Activated B cell treated with CpG ODN at 0.5 μM for 24 hours (primary cell): ENCODE data around the gene RIC3. TPM values are rescaled to one million over a fixed set of nuclear protein-coding genes. Genes with fewer than 3 reads are reported as not detected.

Experiments used
- ATAC-seq: fragments of 200-7000 bp; cut with Tn5 transposase; one replicate; pipeline ENCODE4 v1.10.0; 2021; ENCODE audit warnings: low read depth, mild to moderate bottlenecking, moderate library complexity
- CTCF ChIA-PET: fragments of 350-600 bp; sonication (Branson Sonifier 250); formaldehyde crosslinking; loops from one replicate; lab custom pipeline; 2021; ENCODE audit warnings: antibody characterized with exemption; lab: Charles Lee
- POLR2A ChIA-PET: fragments of 350-600 bp; sonication (Branson Sonifier 250); formaldehyde crosslinking; loops from one replicate; lab custom pipeline; 2021; ENCODE audit warnings: antibody characterized with exemption; lab: Charles Lee
- DNase-seq: peaks from one replicate; pipeline ENCODE4 v3.0.0; 2022
- H3K27ac Mint-ChIP-seq: one replicate; pipeline ENCODE4 v1.8.0; 2020; ENCODE audit warnings: mixed read lengths
- H3K27me3 Mint-ChIP-seq: one replicate; pipeline ENCODE4 v1.8.0; 2021; ENCODE audit warnings: mixed read lengths
- H3K36me3 Mint-ChIP-seq: one replicate; pipeline ENCODE4 v1.8.0; 2021; ENCODE audit warnings: low read depth, mixed read lengths
- H3K4me1 Mint-ChIP-seq: one replicate; pipeline ENCODE4 v1.8.0; 2021; ENCODE audit warnings: mixed read lengths
- H3K4me3 Mint-ChIP-seq: one replicate; pipeline ENCODE4 v1.8.0; 2020; ENCODE audit warnings: mild to moderate bottlenecking, mixed read lengths
- H3K9me3 Mint-ChIP-seq: one replicate; pipeline ENCODE4 v1.8.0; 2020; ENCODE audit warnings: mixed read lengths
- CTCF ChIP-seq: fragments of 200-600 bp; IDR thresholded peaks from one replicate; pipeline ENCODE4 v1.8.0; 2022; ENCODE audit warnings: antibody characterized with exemption, mild to moderate bottlenecking
- intact Hi-C: fragments of 100-400 bp; cut with micrococcal nuclease; formaldehyde crosslinking; loops from one replicate; pipeline ENCODE4 v1.15.1; 2024
- total RNA-seq: library from RNA; stranded (reverse); gene quantifications from 2 replicates; pipeline ENCODE4 v1.2.3, GENCODE V29; 2022

RIC3 gene
- total RNA-seq, 1 donor from 2014 or later: 52.8 TPM

GRCh38 chr11:8107642-8108041 is 61.2 kb downstream of the RIC3 start:
- DNase-seq (no peak), ATAC-seq (no peak)
- intact Hi-C loops: no loop called here
- no peaks in the 10 kb centered on the region for H3K4me1 Mint-ChIP-seq
- H3K36me3 Mint-ChIP-seq: peaks cover 84% of the 10 kb centered on the region
- H3K27ac Mint-ChIP-seq: no peak overlapping the region
- ChIA-PET POLR2A (no interaction called here), CTCF (interaction anchor here (4.6 kb wide), 1 partner anchor 8 kb away, joined by 26 read pairs; no protein-coding TSS in a partner anchor)
- no peaks in the 10 kb centered on the region for H3K27me3 Mint-ChIP-seq
- no peak overlapping the region for H3K4me3 Mint-ChIP-seq
- TF ChIP-seq CTCF: no peak
- H3K9me3 Mint-ChIP-seq: no peaks in the 10 kb centered on the region

- POLR2A ChIA-PET: no interaction called here
- Mint-ChIP-seq H3K36me3 (peaks cover 81% of the 10 kb centered on the region), H3K4me1 (no peaks in the 10 kb centered on the region), H3K9me3 (no peaks in the 10 kb centered on the region), H3K4me3 (no peak overlapping the region), H3K27me3 (no peaks in the 10 kb centered on the region), H3K27ac (no peak overlapping the region)
- ATAC-seq: no peak
- no peak for DNase-seq
- CTCF ChIA-PET: interaction anchor here (4.6 kb wide), 1 partner anchor 7 kb away, joined by 26 read pairs; no protein-coding TSS in a partner anchor
- no peak for TF ChIP-seq CTCF
- intact Hi-C loops: no loop called here
Measured at GRCh38 chr11:8106679-8107078, 62.1 kb downstream of the RIC3 start.

GRCh38 chr11:8105666-8106065 is 63.2 kb downstream of the RIC3 start:
- H3K4me1 Mint-ChIP-seq: no peaks in the 10 kb centered on the region
- POLR2A ChIA-PET: no interaction called here
- H3K27me3 Mint-ChIP-seq: no peaks in the 10 kb centered on the region
- CTCF ChIA-PET: no interaction called here
- no peak for TF ChIP-seq CTCF
- intact Hi-C loops: no loop called here
- no peak for ATAC-seq
- H3K27ac Mint-ChIP-seq: no peak overlapping the region
- no peak overlapping the region for H3K4me3 Mint-ChIP-seq
- no peaks in the 10 kb centered on the region for H3K9me3 Mint-ChIP-seq
- no peak for DNase-seq
- H3K36me3 Mint-ChIP-seq: peaks cover 75% of the 10 kb centered on the region

GRCh38 chr11:8105133-8105532 is 63.7 kb downstream of the RIC3 start:
- TF ChIP-seq CTCF: no peak
- H3K36me3 Mint-ChIP-seq: peaks cover 70% of the 10 kb centered on the region
- ATAC-seq (no peak), DNase-seq (no peak)
- intact Hi-C loops: no loop called here
- no peaks in the 10 kb centered on the region for H3K9me3 Mint-ChIP-seq
- no peak overlapping the region for H3K4me3 Mint-ChIP-seq
- no peaks in the 10 kb centered on the region for H3K4me1 Mint-ChIP-seq
- no peaks in the 10 kb centered on the region for H3K27me3 Mint-ChIP-seq
- no peak overlapping the region for H3K27ac Mint-ChIP-seq
- CTCF ChIA-PET: no interaction called here
- POLR2A ChIA-PET: no interaction called here

- intact Hi-C loops: no loop called here
- Mint-ChIP-seq H3K4me1 (no peaks in the 10 kb centered on the region), H3K4me3 (no peak overlapping the region), H3K27ac (no peak overlapping the region), H3K36me3 (peaks cover 57% of the 10 kb centered on the region), H3K27me3 (no peaks in the 10 kb centered on the region), H3K9me3 (no peaks in the 10 kb centered on the region)
- TF ChIP-seq CTCF: no peak
- ChIA-PET CTCF (no interaction called here), POLR2A (no interaction called here)
- DNase-seq (no peak), ATAC-seq (no peak)
Measured at GRCh38 chr11:8103909-8104308, 64.9 kb downstream of the RIC3 start.
